HG03064 (cell line): ENCODE results near the gene ZNF415.

Source experiments
- ATAC-seq: cut with Tn5 transposase; IDR thresholded peaks from one replicate; pipeline ENCODE4 v1.9.1; 2021; ENCODE audit warnings: low read depth; ENCODE audit not compliant: unreplicated experiment

Gene ZNF415

GRCh38 chr19:53057904-53058580 lies 74.7 kb downstream of the ZNF415 start:
- ATAC-seq: no peak
